Gastroesophageal sphincter (tissue), 4 donors: ENCODE measurements around the gene DICER1. TPM values are rescaled to one million over a fixed set of nuclear protein-coding genes. Genes with fewer than 3 reads are reported as not detected.
A peak's percentile ranks its signal among the peaks of the same experiment; 100 is the strongest.

Experiments used
- ATAC-seq: fragments of 150-250 bp; one replicate; pipeline ENCODE4 v1.9.1; 2016; ENCODE audit warnings: mild to moderate bottlenecking, moderate library complexity
- H3K27ac ChIP-seq, 4 donors: fragments of 200-600 bp; sonication (generic) in 3 of 4; 1 replicate in 3 of 4; 2 replicates in 1 of 4; pipeline ENCODE4 v1.5.1; 2016 to 2019
- H3K27me3 ChIP-seq: fragments of 200-600 bp; sonication (generic); one replicate; pipeline ENCODE4 v1.5.1; 2019
- H3K36me3 ChIP-seq, 2 donors: fragments of 200-600 bp; sonication (generic); one replicate each; pipeline ENCODE4 v1.5.1; 2019; ENCODE audit warnings: control low read depth in 1 of 2
- H3K4me1 ChIP-seq, 3 donors: fragments of 200-600 bp; sonication (generic); 1 replicate in 2 of 3; 2 replicates in 1 of 3; pipeline ENCODE4 v1.5.1; 2016 to 2019; ENCODE audit warnings: control low read depth in 2 of 3
- H3K4me3 ChIP-seq, 2 donors: fragments of 200-600 bp; sonication (generic); one replicate each; pipeline ENCODE4 v1.5.1; 2019; ENCODE audit warnings: mild to moderate bottlenecking in 1 of 2, moderate library complexity in 1 of 2
- H3K9me3 ChIP-seq, 3 donors: fragments of 200-600 bp; sonication (generic); one replicate each; pipeline ENCODE4 v1.5.1; 2017 to 2019; ENCODE audit warnings: control low read depth in 2 of 3
- CTCF ChIP-seq, 4 experiments: fragments of 200-600 bp in 2 of 4; fragments of 450-650 bp in 2 of 4; sonication (generic) in 1 of 4; IDR thresholded peaks; one replicate each; pipeline ENCODE4 v1.5.1; 2017 to 2019; ENCODE audit warnings: antibody characterized with exemption in 4 of 4, mild to moderate bottlenecking in 2 of 4, moderate library complexity in 2 of 4
- EP300 ChIP-seq: sonication (generic); formaldehyde crosslinking; IDR thresholded peaks from one replicate; pipeline ENCODE4 v1.6.1; 2017; ENCODE audit warnings: antibody characterized with exemption, mild to moderate bottlenecking
- POLR2A ChIP-seq, 2 donors: fragments of 450-650 bp; IDR thresholded peaks; one replicate each; pipeline ENCODE4 v1.6.1; 2017; ENCODE audit warnings: antibody characterized with exemption in 2 of 2, mild to moderate bottlenecking in 2 of 2, moderate library complexity in 1 of 2
- POLR2AphosphoS5 ChIP-seq: sonication (generic); formaldehyde crosslinking; IDR thresholded peaks from one replicate; pipeline ENCODE4 v1.6.1; 2017; ENCODE audit warnings: antibody characterized with exemption
- whole genome bisulfite sequencing, 2 donors: methylation state at CpG; one replicate each; pipeline ENCODE4 v1.1.5; 2018; ENCODE audit warnings: low coverage in 1 of 2; 5-methylcytosine and 5-hydroxymethylcytosine counted together
- total RNA-seq, 4 donors: library from RNA; depleted of rRNA; stranded (reverse); fragments of >200 nt; gene quantifications; one replicate each; pipeline ENCODE4 v1.1.0, GENCODE V29; 2016

Gene DICER1
- total RNA-seq, 4 donors from 2014 or later: 57.5 to 74.9 (median 68.6) TPM

- TF ChIP-seq POLR2A (IDR thresholded peaks at IDR 0.05) (no peak), POLR2AphosphoS5 (no peak), CTCF (IDR thresholded peaks at IDR 0.05) (no peak), EP300 (no peak)
Measured at GRCh38 chr14:95101736-95102679, 55.3 kb downstream of the DICER1 start.

GRCh38 chr14:95098984-95099599, 58.2 kb downstream of the DICER1 start:
- H3K9me3 ChIP-seq: no peaks in the 10 kb centered on the region
- peaks cover 2 to 58% of the 10 kb centered on the region in 2 donors for H3K36me3 ChIP-seq
- ATAC-seq: peak; percentile 58
- no peak overlapping the region for H3K4me3 ChIP-seq
- H3K4me1 ChIP-seq: peaks cover 6 to 82% (median 7%) of the 10 kb centered on the region in 3 donors
- WGBS, 2 donors: 26 to 37% methylated on average over 3 of the region's 3 CpGs
- H3K27me3 ChIP-seq: no peaks in the 10 kb centered on the region
- no peak overlapping the region for H3K27ac ChIP-seq
- TF ChIP-seq POLR2A (IDR thresholded peaks at IDR 0.05): no peak
- TF ChIP-seq POLR2AphosphoS5: peak; percentile 14
- peak; percentile 60 to 78 (median 68) for TF ChIP-seq CTCF (IDR thresholded peaks at IDR 0.05)

More at GRCh38 chr14:95101736-95102679, 55.3 kb downstream of the DICER1 start:
- Histone ChIP-seq H3K9me3 (no peaks in the 10 kb centered on the region), H3K4me1 (peaks cover 6 to 64% (median 7%) of the 10 kb centered on the region in 3 donors), H3K36me3 (peaks cover 11 to 60% of the 10 kb centered on the region in 2 donors), H3K4me3 (no peak overlapping the region), H3K27ac (no peak overlapping the region), H3K27me3 (no peaks in the 10 kb centered on the region)
- ATAC-seq: no peak
- WGBS, 2 donors: 79 to 82% methylated on average over 7 to 10 of the region's 10 CpGs

- 28 to 53% methylated on average over 2 of the region's 2 CpGs for WGBS, 2 donors
- peak; percentile 47 for ATAC-seq
- H3K27me3 ChIP-seq: no peaks in the 10 kb centered on the region
- no peak overlapping the region for H3K4me3 ChIP-seq
- peaks cover 6 to 87% (median 7%) of the 10 kb centered on the region in 3 donors for H3K4me1 ChIP-seq
- TF ChIP-seq POLR2A (IDR thresholded peaks at IDR 0.05) (no peak), POLR2AphosphoS5 (peak; percentile 32)
- peak overlapping the region in 2 of 4 donors; percentile 12 to 14 for H3K27ac ChIP-seq
- no peaks in the 10 kb centered on the region for H3K9me3 ChIP-seq
- H3K36me3 ChIP-seq: peaks cover 5 to 58% of the 10 kb centered on the region in 2 donors
Measured at GRCh38 chr14:95097385-95097784, 59.9 kb downstream of the DICER1 start.

- H3K27me3 ChIP-seq: no peaks in the 10 kb centered on the region
- H3K27ac ChIP-seq: peak overlapping the region in 1 of 4 donors; percentile 20
- H3K4me3 ChIP-seq: no peak overlapping the region
- TF ChIP-seq POLR2AphosphoS5: no peak
- TF ChIP-seq EP300: no peak
- TF ChIP-seq POLR2A (IDR thresholded peaks at IDR 0.05): no peak
- TF ChIP-seq CTCF (IDR thresholded peaks at IDR 0.05): no peak
- no peaks in the 10 kb centered on the region for H3K9me3 ChIP-seq
- peaks cover 5 to 57% of the 10 kb centered on the region in 2 donors for H3K36me3 ChIP-seq
- 61 to 65% methylated on average over 4 of the region's 4 CpGs for WGBS, 2 donors
- no peak for ATAC-seq
- peaks cover 6 to 83% (median 7%) of the 10 kb centered on the region in 3 donors for H3K4me1 ChIP-seq
Measured at GRCh38 chr14:95096476-95096875, 60.9 kb downstream of the DICER1 start.

- WGBS, 2 donors: 55 to 79% methylated on average over 5 to 7 of the region's 8 CpGs
- H3K9me3 ChIP-seq: no peaks in the 10 kb centered on the region
- TF ChIP-seq CTCF (IDR thresholded peaks at IDR 0.05): no peak
- no peak for TF ChIP-seq POLR2AphosphoS5
- no peak for TF ChIP-seq POLR2A (IDR thresholded peaks at IDR 0.05)
- no peak for TF ChIP-seq EP300
- H3K27ac ChIP-seq: peak overlapping the region in 1 of 4 donors; percentile 20
- ATAC-seq: no peak
- no peaks in the 10 kb centered on the region for H3K27me3 ChIP-seq
- peaks cover 6 to 78% (median 7%) of the 10 kb centered on the region in 3 donors for H3K4me1 ChIP-seq
- peaks cover 6 to 55% of the 10 kb centered on the region in 2 donors for H3K36me3 ChIP-seq
- no peak overlapping the region for H3K4me3 ChIP-seq
Measured at GRCh38 chr14:95095996-95096395, 61.3 kb downstream of the DICER1 start.
